ENCODE results near the gene KCNJ2. TPM values are rescaled to one million over a fixed set of nuclear protein-coding genes. Genes with fewer than 3 reads are reported as not detected.

Gene KCNJ2
- total RNA-seq, 1 experiment from 2014 or later = 0.36 TPM

GRCh38 chr17:70132505-70132904, 36.8 kb upstream of the KCNJ2 start:
- no peaks in the 10 kb centered on the region for H3K27me3 ChIP-seq (ENCODE audit: low read length)
- no peak overlapping the region for H3K27ac ChIP-seq (ENCODE audit: low read length)

DNA sequence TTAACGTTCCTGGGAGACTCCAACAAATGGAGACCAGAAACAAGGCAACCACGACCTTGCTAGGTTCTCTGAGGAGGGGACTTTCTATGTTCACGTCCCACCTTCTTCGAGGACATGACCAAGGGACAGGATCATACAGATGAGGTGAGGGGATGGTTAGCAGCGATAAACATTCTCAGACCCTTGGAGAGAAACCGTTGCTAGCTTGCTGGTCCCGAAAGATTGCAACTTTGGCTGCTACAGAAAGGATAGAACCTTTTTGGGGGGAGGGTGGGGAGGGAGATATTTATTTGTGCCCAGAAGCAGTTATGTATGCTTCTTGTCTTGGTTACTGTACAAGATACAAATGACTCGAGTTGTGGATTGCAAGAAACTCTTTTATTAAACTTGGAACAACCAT, 35.3 kb upstream of the KCNJ2 start:
- POLR2A ChIA-PET (ENCODE audit: unreplicated experiment) = no interaction called here
- no peak for DNase-seq
- no TSS peak for BruUV-seq (replicated peaks)

More at GRCh38 chr17:70132505-70132904, 36.8 kb upstream of the KCNJ2 start:
- Histone ChIP-seq H3K79me2 (ENCODE audit: low read length) (no peaks in the 10 kb centered on the region), H3K4me3 (ENCODE audit: low read length) (no peak overlapping the region), H3K4me2 (ENCODE audit: low read length) (no peak overlapping the region), H4K20me1 (ENCODE audit: low read length) (no peaks in the 10 kb centered on the region), H3K36me3 (ENCODE audit: low read depth, low read length) (no peaks in the 10 kb centered on the region), H2AFZ (ENCODE audit: low read length) (no peak overlapping the region), H3F3A (ENCODE audit: low read length, unreplicated experiment) (no peaks in the 10 kb centered on the region), H3K4me1 (ENCODE audit: insufficient read depth, low read length) (peaks cover 10% of the 10 kb centered on the region), H3K9ac (ENCODE audit: low read length) (no peak overlapping the region), H3K9me3 (ENCODE audit: low read length) (no peaks in the 10 kb centered on the region), H3K9me2 (replicated peaks; ENCODE audit: low read length) (no peaks in the 10 kb centered on the region)
- POLR2A ChIA-PET (ENCODE audit: unreplicated experiment) = no interaction called here
- ATAC-seq (no peak), DNase-seq (no peak)
- TF ChIP-seq EZH2 (IDR thresholded peaks at IDR 0.05; ENCODE audit: low read length, unreplicated experiment) (no peak), EZH2phosphoT487 (IDR thresholded peaks at IDR 0.05; ENCODE audit: borderline replicate concordance, low read length) (no peak), CTCF (conservative IDR thresholded peaks at IDR 0.05; ENCODE audit: low read depth, low read length) (no peak)
- BruUV-seq (replicated peaks) = no TSS peak
- intact Hi-C loops (cut with micrococcal nuclease) = no loop called here
- CTCF ChIA-PET = no interaction called here

More for the DNA sequence above, 35.3 kb upstream of the KCNJ2 start:
- CTCF ChIA-PET = no interaction called here
- peaks cover 16% of the 10 kb centered on the region for H3K4me1 ChIP-seq (ENCODE audit: insufficient read depth, low read length)
- H3K9me3 ChIP-seq (ENCODE audit: low read length) = no peaks in the 10 kb centered on the region
- H3K27me3 ChIP-seq (ENCODE audit: low read length) = no peaks in the 10 kb centered on the region
- H3K27ac ChIP-seq (ENCODE audit: low read length) = no peak overlapping the region
- H3K9me2 ChIP-seq (replicated peaks; ENCODE audit: low read length) = no peaks in the 10 kb centered on the region
- no peak for TF ChIP-seq EZH2 (IDR thresholded peaks at IDR 0.05; ENCODE audit: low read length, unreplicated experiment)
- no peak for TF ChIP-seq EZH2phosphoT487 (IDR thresholded peaks at IDR 0.05; ENCODE audit: borderline replicate concordance, low read length)
- no peak for TF ChIP-seq CTCF (conservative IDR thresholded peaks at IDR 0.05; ENCODE audit: low read depth, low read length)
- H4K20me1 ChIP-seq (ENCODE audit: low read length) = no peaks in the 10 kb centered on the region
- H3K4me3 ChIP-seq (ENCODE audit: low read length) = no peak overlapping the region
- no peak overlapping the region for H2AFZ ChIP-seq (ENCODE audit: low read length)
- no peaks in the 10 kb centered on the region for H3F3A ChIP-seq (ENCODE audit: low read length, unreplicated experiment)
- H3K36me3 ChIP-seq (ENCODE audit: low read depth, low read length) = no peaks in the 10 kb centered on the region
- no peak for ATAC-seq
- intact Hi-C loops (cut with micrococcal nuclease) = no loop called here
- H3K4me2 ChIP-seq (ENCODE audit: low read length) = no peak overlapping the region
- no peak overlapping the region for H3K9ac ChIP-seq (ENCODE audit: low read length)
- no peaks in the 10 kb centered on the region for H3K79me2 ChIP-seq (ENCODE audit: low read length)

Measured in PC-3 (cell line).